Measurements from ENCODE around the gene GANC.

Gene GANC

GRCh38 chr15:42345504-42345903, 72.5 kb downstream of the GANC start:
- TF ChIP-seq POLR2A (IDR thresholded peaks at IDR 0.05; ENCODE audit: low read length), result no peak
- no peak for TF ChIP-seq GATA1 (IDR thresholded peaks at IDR 0.05; ENCODE audit: low read depth, low read length)
- no peak for DNase-seq

- TF ChIP-seq GATA1 (IDR thresholded peaks at IDR 0.05; ENCODE audit: low read depth, low read length) (no peak), POLR2A (IDR thresholded peaks at IDR 0.05; ENCODE audit: low read length) (no peak)
- DNase-seq, result no peak
Observed at GRCh38 chr15:42348083-42348482, 75.1 kb downstream of the GANC start.

- TF ChIP-seq POLR2A (IDR thresholded peaks at IDR 0.05; ENCODE audit: low read length) (no peak), GATA1 (IDR thresholded peaks at IDR 0.05; ENCODE audit: low read depth, low read length) (no peak)
- DNase-seq, result no peak
Observed at GRCh38 chr15:42349186-42349585, 76.2 kb downstream of the GANC start.

- no peak for TF ChIP-seq GATA1 (IDR thresholded peaks at IDR 0.05; ENCODE audit: low read depth, low read length)
- no peak for TF ChIP-seq POLR2A (IDR thresholded peaks at IDR 0.05; ENCODE audit: low read length)
- no peak for DNase-seq
Observed at GRCh38 chr15:42352401-42352800, 79.4 kb downstream of the GANC start.

GRCh38 chr15:42353061-42353460, 80.1 kb downstream of the GANC start:
- TF ChIP-seq POLR2A (IDR thresholded peaks at IDR 0.05; ENCODE audit: low read length), result no peak
- TF ChIP-seq GATA1 (IDR thresholded peaks at IDR 0.05; ENCODE audit: low read depth, low read length), result no peak
- DNase-seq, result no peak

GRCh38 chr15:42354824-42355223, 81.8 kb downstream of the GANC start:
- no peak for TF ChIP-seq GATA1 (IDR thresholded peaks at IDR 0.05; ENCODE audit: low read depth, low read length)
- TF ChIP-seq POLR2A (IDR thresholded peaks at IDR 0.05; ENCODE audit: low read length), result no peak
- no peak for DNase-seq

- DNase-seq, result no peak
- TF ChIP-seq GATA1 (IDR thresholded peaks at IDR 0.05; ENCODE audit: low read depth, low read length), result no peak
Observed at GRCh38 chr15:42355291-42355690, 82.3 kb downstream of the GANC start.

- TF ChIP-seq POLR2A (IDR thresholded peaks at IDR 0.05; ENCODE audit: low read length) (no peak), GATA1 (IDR thresholded peaks at IDR 0.05; ENCODE audit: low read depth, low read length) (no peak)
- DNase-seq, result no peak
Observed at GRCh38 chr15:42356851-42357250, 83.8 kb downstream of the GANC start.

- TF ChIP-seq GATA1 (IDR thresholded peaks at IDR 0.05; ENCODE audit: low read depth, low read length), result no peak
- TF ChIP-seq POLR2A (IDR thresholded peaks at IDR 0.05; ENCODE audit: low read length), result no peak
- no peak for DNase-seq
Observed at GRCh38 chr15:42358141-42358540, 85.1 kb downstream of the GANC start.

GRCh38 chr15:42359249-42359648, 86.2 kb downstream of the GANC start, which contains the start of gene CAPN3:
TSS of gene CAPN3 (plus strand) at chr15:42359501. CDS start at chr15:42359806, 305 bp downstream.
- TF ChIP-seq GATA1 (IDR thresholded peaks at IDR 0.05; ENCODE audit: low read depth, low read length) (no peak), POLR2A (IDR thresholded peaks at IDR 0.05; ENCODE audit: low read length) (no peak)
- DNase-seq, result no peak

GRCh38 chr15:42359985-42360384, 87.0 kb downstream of the GANC start:
- DNase-seq, result no peak
- TF ChIP-seq GATA1 (IDR thresholded peaks at IDR 0.05; ENCODE audit: low read depth, low read length) (no peak), POLR2A (IDR thresholded peaks at IDR 0.05; ENCODE audit: low read length) (no peak)

GRCh38 chr15:42360535-42361112, 87.6 kb downstream of the GANC start:
- no peak for DNase-seq
- TF ChIP-seq POLR2A (IDR thresholded peaks at IDR 0.05; ENCODE audit: low read length) (no peak), GATA1 (IDR thresholded peaks at IDR 0.05; ENCODE audit: low read depth, low read length) (no peak)

GRCh38 chr15:42363487-42363886, 90.5 kb downstream of the GANC start:
- no peak for DNase-seq
- no peak for TF ChIP-seq GATA1 (IDR thresholded peaks at IDR 0.05; ENCODE audit: low read depth, low read length)
- no peak for TF ChIP-seq POLR2A (IDR thresholded peaks at IDR 0.05; ENCODE audit: low read length)

GRCh38 chr15:42363942-42364341, 90.9 kb downstream of the GANC start:
- no peak for DNase-seq
- TF ChIP-seq POLR2A (IDR thresholded peaks at IDR 0.05; ENCODE audit: low read length), result no peak
- TF ChIP-seq GATA1 (IDR thresholded peaks at IDR 0.05; ENCODE audit: low read depth, low read length), result no peak

- DNase-seq, result no peak
- no peak for TF ChIP-seq POLR2A (IDR thresholded peaks at IDR 0.05; ENCODE audit: low read length)
- no peak for TF ChIP-seq GATA1 (IDR thresholded peaks at IDR 0.05; ENCODE audit: low read depth, low read length)
Observed at GRCh38 chr15:42364529-42364928, 91.5 kb downstream of the GANC start.
